HepG2 (cell line): Measurements from ENCODE around the gene MDH1B.

Experiments
- BHLHE40 ChIP-seq: IDR thresholded peaks from 2 replicates; pipeline ENCODE4 v1.6.1; 2011; ENCODE audit warnings: low read length, improper control_type of control experiment
- TF ChIP-seq, protein P1 (sequence below): sonication (generic); formaldehyde crosslinking; IDR thresholded peaks from 2 replicates; pipeline ENCODE4 v1.5.0; 2020; ENCODE audit warnings: mild to moderate bottlenecking, missing genetic modification reagents, moderate library complexity

DNA sequence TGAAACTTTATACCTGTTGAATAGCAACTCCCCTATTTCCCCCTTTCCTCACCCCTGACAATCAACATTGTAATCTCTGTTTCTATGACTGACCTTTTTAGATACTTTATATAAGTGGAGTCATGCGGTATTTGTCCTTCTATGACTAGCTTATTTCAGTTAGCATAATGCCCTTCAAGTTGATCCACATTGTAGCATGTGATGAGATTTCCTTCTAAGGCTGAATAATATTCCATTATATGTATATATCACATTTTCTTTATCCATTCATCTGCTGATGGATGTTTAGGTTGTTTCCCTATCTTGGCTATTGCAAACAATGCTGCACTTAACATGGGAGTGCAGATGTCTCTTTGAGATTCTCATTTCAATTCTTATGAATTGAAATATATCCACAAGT lies 9.7 kb upstream of the MDH1B start:
- TF ChIP-seq, protein P1, sequence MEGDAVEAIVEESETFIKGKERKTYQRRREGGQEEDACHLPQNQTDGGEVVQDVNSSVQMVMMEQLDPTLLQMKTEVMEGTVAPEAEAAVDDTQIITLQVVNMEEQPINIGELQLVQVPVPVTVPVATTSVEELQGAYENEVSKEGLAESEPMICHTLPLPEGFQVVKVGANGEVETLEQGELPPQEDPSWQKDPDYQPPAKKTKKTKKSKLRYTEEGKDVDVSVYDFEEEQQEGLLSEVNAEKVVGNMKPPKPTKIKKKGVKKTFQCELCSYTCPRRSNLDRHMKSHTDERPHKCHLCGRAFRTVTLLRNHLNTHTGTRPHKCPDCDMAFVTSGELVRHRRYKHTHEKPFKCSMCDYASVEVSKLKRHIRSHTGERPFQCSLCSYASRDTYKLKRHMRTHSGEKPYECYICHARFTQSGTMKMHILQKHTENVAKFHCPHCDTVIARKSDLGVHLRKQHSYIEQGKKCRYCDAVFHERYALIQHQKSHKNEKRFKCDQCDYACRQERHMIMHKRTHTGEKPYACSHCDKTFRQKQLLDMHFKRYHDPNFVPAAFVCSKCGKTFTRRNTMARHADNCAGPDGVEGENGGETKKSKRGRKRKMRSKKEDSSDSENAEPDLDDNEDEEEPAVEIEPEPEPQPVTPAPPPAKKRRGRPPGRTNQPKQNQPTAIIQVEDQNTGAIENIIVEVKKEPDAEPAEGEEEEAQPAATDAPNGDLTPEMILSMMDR (CRISPR knock-in tag) = no peak
- TF ChIP-seq BHLHE40 = no peak
